ENCODE measurements around the gene AFAP1. TPM values are rescaled to one million over a fixed set of nuclear protein-coding genes. Genes with fewer than 3 reads are reported as not detected.

The AFAP1 gene
- total RNA-seq, 4 donors from 2014 or later = 8.3 to 27.1 (median 11.1) TPM

DNA sequence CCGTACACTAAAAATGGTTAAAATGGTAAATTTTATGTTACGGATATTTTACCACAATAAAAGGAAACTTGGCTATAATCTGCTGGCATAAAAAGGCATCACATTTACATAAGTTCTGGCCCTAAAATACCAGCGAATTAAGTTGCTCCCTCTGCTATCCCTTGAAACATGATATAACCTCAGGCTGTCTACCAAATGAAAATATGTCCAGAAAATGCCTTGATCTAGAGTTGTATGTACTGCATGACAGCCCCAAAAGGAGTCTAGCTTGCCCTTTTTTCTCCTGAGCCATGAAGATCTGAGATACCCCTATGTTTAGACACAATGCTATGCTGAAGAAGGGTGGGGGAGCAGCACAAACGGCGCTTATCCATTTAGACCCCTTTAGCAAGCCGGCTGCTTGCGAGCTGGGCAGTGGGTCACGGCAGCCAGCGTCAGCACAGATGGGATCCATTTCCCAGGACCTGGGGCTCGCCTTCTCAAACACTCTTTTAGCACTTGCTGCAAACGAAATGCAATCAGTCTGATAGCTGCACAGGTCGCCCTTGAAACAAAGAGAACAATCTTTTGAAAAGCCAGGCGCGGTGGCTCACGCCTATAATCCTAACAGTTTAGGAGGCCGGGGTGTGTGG is 77.0 kb downstream of the AFAP1 start:
- WGBS = 79% methylated on average over 16 of the region's 16 CpGs

DNA sequence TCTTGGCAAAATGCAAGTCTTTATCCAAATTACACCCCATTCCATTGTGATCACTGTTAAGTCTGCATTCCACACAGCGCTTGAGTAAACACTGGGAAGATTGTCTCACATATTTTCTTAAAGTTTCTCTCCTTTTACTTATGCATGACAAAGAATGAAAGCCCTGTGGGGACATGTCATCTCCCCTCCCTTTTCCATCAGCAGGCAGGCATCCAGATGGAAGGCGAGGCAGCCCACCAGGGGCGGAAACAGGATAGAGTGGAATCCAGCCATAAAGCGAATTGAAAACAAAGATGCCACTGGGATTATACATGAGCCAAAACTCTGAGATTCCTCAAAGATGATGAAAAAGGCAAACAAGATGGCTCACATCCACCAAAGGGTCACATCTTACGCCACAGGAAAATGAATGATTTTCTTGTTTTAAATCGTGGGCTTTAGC is 78.2 kb downstream of the AFAP1 start:
- H3K4me3 ChIP-seq = no peak overlapping the region
- no peaks in the 10 kb centered on the region for H3K9me3 ChIP-seq
- WGBS = 64% methylated on average over 6 of the region's 6 CpGs
- no peaks in the 10 kb centered on the region for H3K36me3 ChIP-seq
- TF ChIP-seq, protein P1, sequence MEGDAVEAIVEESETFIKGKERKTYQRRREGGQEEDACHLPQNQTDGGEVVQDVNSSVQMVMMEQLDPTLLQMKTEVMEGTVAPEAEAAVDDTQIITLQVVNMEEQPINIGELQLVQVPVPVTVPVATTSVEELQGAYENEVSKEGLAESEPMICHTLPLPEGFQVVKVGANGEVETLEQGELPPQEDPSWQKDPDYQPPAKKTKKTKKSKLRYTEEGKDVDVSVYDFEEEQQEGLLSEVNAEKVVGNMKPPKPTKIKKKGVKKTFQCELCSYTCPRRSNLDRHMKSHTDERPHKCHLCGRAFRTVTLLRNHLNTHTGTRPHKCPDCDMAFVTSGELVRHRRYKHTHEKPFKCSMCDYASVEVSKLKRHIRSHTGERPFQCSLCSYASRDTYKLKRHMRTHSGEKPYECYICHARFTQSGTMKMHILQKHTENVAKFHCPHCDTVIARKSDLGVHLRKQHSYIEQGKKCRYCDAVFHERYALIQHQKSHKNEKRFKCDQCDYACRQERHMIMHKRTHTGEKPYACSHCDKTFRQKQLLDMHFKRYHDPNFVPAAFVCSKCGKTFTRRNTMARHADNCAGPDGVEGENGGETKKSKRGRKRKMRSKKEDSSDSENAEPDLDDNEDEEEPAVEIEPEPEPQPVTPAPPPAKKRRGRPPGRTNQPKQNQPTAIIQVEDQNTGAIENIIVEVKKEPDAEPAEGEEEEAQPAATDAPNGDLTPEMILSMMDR (IDR thresholded peaks at IDR 0.05) = no peak
- TF ChIP-seq POLR2A (IDR thresholded peaks at IDR 0.05) = no peak
- no peak for TF ChIP-seq EP300 (IDR thresholded peaks at IDR 0.05)
- no peak for TF ChIP-seq POLR2AphosphoS5 (IDR thresholded peaks at IDR 0.05)
- peaks cover 13% of the 10 kb centered on the region for H3K4me1 ChIP-seq
- no peak for DNase-seq (ENCODE audit: low spot score in 2 of 2)
- no peaks in the 10 kb centered on the region for H3K27me3 ChIP-seq
- no peak overlapping the region for H3K27ac ChIP-seq

More for the DNA sequence above, 77.0 kb downstream of the AFAP1 start:
- H3K36me3 ChIP-seq = peaks cover 7% of the 10 kb centered on the region
- DNase-seq (ENCODE audit: low spot score in 2 of 2) = no peak
- no peak overlapping the region for H3K4me3 ChIP-seq
- H3K9me3 ChIP-seq = no peaks in the 10 kb centered on the region
- no peaks in the 10 kb centered on the region for H3K27me3 ChIP-seq
- peaks cover 4% of the 10 kb centered on the region for H3K4me1 ChIP-seq
- H3K27ac ChIP-seq = no peak overlapping the region
- TF ChIP-seq EP300 (IDR thresholded peaks at IDR 0.05) (no peak), POLR2A (IDR thresholded peaks at IDR 0.05) (no peak), POLR2AphosphoS5 (IDR thresholded peaks at IDR 0.05) (no peak)
- TF ChIP-seq, protein P1 (IDR thresholded peaks at IDR 0.05) = no peak

- no peak for TF ChIP-seq EP300 (IDR thresholded peaks at IDR 0.05)
- DNase-seq (ENCODE audit: low spot score in 2 of 2) = no peak
- Histone ChIP-seq H3K27me3 (no peaks in the 10 kb centered on the region), H3K9me3 (no peaks in the 10 kb centered on the region), H3K4me1 (peaks cover 13% of the 10 kb centered on the region), H3K27ac (no peak overlapping the region), H3K4me3 (no peak overlapping the region), H3K36me3 (no peaks in the 10 kb centered on the region)
- 90% methylated on average over 19 of the region's 19 CpGs for WGBS
Observed at GRCh38 chr4:7860600-7861163, 79.0 kb downstream of the AFAP1 start.

DNA sequence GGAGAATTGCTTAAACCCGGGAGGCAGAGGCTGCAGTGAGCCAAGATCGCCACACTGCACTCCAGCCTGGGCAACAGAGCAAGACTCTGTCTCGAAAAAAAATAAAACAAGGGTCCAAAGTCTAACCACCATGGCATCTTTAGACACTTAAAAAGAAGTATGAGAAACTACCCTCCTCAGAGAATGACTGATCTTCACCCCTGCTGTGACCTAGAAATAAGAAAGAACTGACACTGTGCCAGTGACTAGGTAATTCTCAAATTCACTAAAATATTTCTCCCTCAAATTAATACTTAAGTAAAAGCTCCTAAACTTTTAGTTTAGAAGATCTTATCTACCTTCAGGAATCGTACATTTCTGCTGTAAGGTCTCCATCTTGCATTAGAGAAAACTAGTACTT is 80.3 kb downstream of the AFAP1 start:
- H3K4me3 ChIP-seq = no peak overlapping the region
- TF ChIP-seq, protein P1 (IDR thresholded peaks at IDR 0.05) = no peak
- TF ChIP-seq POLR2AphosphoS5 (IDR thresholded peaks at IDR 0.05) (no peak), POLR2A (IDR thresholded peaks at IDR 0.05) (no peak), EP300 (IDR thresholded peaks at IDR 0.05) (no peak)
- H3K36me3 ChIP-seq = peaks cover 9% of the 10 kb centered on the region
- H3K4me1 ChIP-seq = peaks cover 13% of the 10 kb centered on the region
- 73% methylated on average over 4 of the region's 4 CpGs for WGBS
- no peaks in the 10 kb centered on the region for H3K27me3 ChIP-seq
- H3K27ac ChIP-seq = no peak overlapping the region
- no peaks in the 10 kb centered on the region for H3K9me3 ChIP-seq
- no peak for DNase-seq (ENCODE audit: low spot score in 2 of 2)

DNA sequence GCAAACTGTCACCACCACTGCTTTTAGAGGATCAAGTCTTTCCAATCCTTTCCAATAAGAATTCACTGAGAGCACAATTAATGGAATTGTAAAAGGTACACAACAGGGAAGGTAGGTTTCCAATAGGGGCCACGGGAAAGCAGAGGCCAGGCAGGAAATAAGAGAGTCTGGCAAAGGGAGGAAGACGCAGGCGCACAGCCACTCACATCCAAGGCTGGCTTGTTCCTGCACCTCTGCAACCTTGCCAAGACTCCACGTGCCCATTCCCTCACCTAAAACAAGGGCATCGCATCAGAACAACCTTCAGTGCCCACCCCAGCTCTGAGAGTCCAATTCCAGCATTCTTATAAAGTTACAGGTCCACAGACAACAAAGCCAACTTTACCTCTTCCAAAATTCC is 81.2 kb downstream of the AFAP1 start:
- H3K9me3 ChIP-seq = no peaks in the 10 kb centered on the region
- peaks cover 13% of the 10 kb centered on the region for H3K4me1 ChIP-seq
- H3K4me3 ChIP-seq = no peak overlapping the region
- H3K36me3 ChIP-seq = peaks cover 15% of the 10 kb centered on the region
- TF ChIP-seq EP300 (IDR thresholded peaks at IDR 0.05) (no peak), POLR2A (IDR thresholded peaks at IDR 0.05) (no peak), POLR2AphosphoS5 (IDR thresholded peaks at IDR 0.05) (no peak)
- TF ChIP-seq, protein P1 (IDR thresholded peaks at IDR 0.05) = no peak
- no peaks in the 10 kb centered on the region for H3K27me3 ChIP-seq
- 75% methylated on average over 5 of the region's 5 CpGs for WGBS
- no peak for DNase-seq (ENCODE audit: low spot score in 2 of 2)
- no peak overlapping the region for H3K27ac ChIP-seq
